H1 (cell line): ENCODE data around the gene UPP1. TPM values are rescaled to one million over a fixed set of nuclear protein-coding genes. Genes with fewer than 3 reads are reported as not detected.

Experiments used
- ATF3 ChIP-seq: IDR thresholded peaks from 2 replicates; pipeline ENCODE4 v1.6.1; 2011; ENCODE audit warnings: low read depth, mild to moderate bottlenecking, low read length; ENCODE audit not compliant: insufficient read depth
- BCL11A ChIP-seq, 2 experiments: IDR thresholded peaks; one replicate each; pipeline ENCODE4 v1.6.1; 2011; ENCODE audit warnings: low read depth in 2 of 2, low read length in 2 of 2, mild to moderate bottlenecking in 2 of 2
- CHD7 ChIP-seq: fragments of 300-600 bp; sonication (generic); IDR thresholded peaks from 2 replicates; pipeline ENCODE4 v1.7.1; 2012; ENCODE audit warnings: low read length, moderate library complexity, mild to moderate bottlenecking, inconsistent platforms; ENCODE audit not compliant: insufficient replicate concordance
- HDAC6 ChIP-seq: IDR thresholded peaks from one replicate; pipeline ENCODE4 v1.7.1; 2012; ENCODE audit warnings: low read depth, mild to moderate bottlenecking, inconsistent platforms, low read length, moderate library complexity
- POLR2AphosphoS5 ChIP-seq: IDR thresholded peaks from 2 replicates; pipeline ENCODE4 v1.6.1; 2011; ENCODE audit warnings: low read depth, low read length
- SAP30 ChIP-seq: fragments of 300-600 bp; sonication (generic); IDR thresholded peaks from 2 replicates; pipeline ENCODE4 v1.7.1; 2012; ENCODE audit warnings: low read length, moderate library complexity, mild to moderate bottlenecking, inconsistent platforms; ENCODE audit not compliant: insufficient read depth, insufficient replicate concordance
- polyA plus RNA-seq, 7 experiments: library from polyadenylated mRNA; depleted of rRNA in 3 of 7; stranded (reverse) in 5 of 7; unstranded in 2 of 7; fragments of >200 nt in 5 of 7; fragments of 200-250 nt in 2 of 7; gene quantifications; 1 replicate in 5 of 7; 2 replicates in 1 of 7; 4 replicates in 1 of 7; pipeline versions ENCODE4 v1.2.1 to v1.2.3, GENCODE V29; 2011 to 2013; ENCODE audit warnings: missing spikeins in 2 of 7, mixed read lengths in 2 of 7
- total RNA-seq: library from RNA; stranded (reverse); fragmentation: NEBNext Ultra II Directional; extraction: Animal tissue kit (Norgen Biotek cat#: 25700); gene quantifications from 2 replicates; pipeline ENCODE4 v1.2.1, GENCODE V29; 2021

The UPP1 gene
- total and polyA plus RNA-seq, 2 of the 8 experiments (the other 6 are each of a cell fraction or from before 2014, with no cell fraction given) = 40.7 to 46.2 TPM

GRCh38 chr7:48113275-48113674 is 24.2 kb downstream of the UPP1 start (continued):
- TF ChIP-seq CHD7 = no peak
- TF ChIP-seq BCL11A (IDR thresholded peaks at IDR 0.05; ENCODE audit: low read depth in 2 of 2, low read length in 2 of 2) = no peak
- TF ChIP-seq SAP30 = no peak
- TF ChIP-seq HDAC6 = no peak
- TF ChIP-seq ATF3 = no peak
- no peak for TF ChIP-seq POLR2AphosphoS5
